A375 (cell line): ENCODE data around the gene ARVCF. TPM values are rescaled to one million over a fixed set of nuclear protein-coding genes. Genes with fewer than 3 reads are reported as not detected.

Source experiments
- small RNA-seq: library from RNA; depleted of rRNA; stranded (forward); fragments of <200 nt; gene quantifications from one replicate; pipeline ENCODE3, GENCODE V24; 2014
- total RNA-seq: library from RNA; depleted of rRNA; stranded (reverse); fragments of >200 nt; shearing (Covaris generic); gene quantifications from 2 replicates; pipeline ENCODE4 v1.2.3, GENCODE V29; 2014; rRNA removed

The ARVCF gene
- total RNA-seq: 2.2 and 2.4 TPM in 2 replicates

GRCh38 chr22:20016734-20017621 is at the start of gene ARVCF:
Gene ARVCF (minus strand): TSS chr22:20016823. CDS start chr22:19990794, 26,029 bp downstream.

DNA sequence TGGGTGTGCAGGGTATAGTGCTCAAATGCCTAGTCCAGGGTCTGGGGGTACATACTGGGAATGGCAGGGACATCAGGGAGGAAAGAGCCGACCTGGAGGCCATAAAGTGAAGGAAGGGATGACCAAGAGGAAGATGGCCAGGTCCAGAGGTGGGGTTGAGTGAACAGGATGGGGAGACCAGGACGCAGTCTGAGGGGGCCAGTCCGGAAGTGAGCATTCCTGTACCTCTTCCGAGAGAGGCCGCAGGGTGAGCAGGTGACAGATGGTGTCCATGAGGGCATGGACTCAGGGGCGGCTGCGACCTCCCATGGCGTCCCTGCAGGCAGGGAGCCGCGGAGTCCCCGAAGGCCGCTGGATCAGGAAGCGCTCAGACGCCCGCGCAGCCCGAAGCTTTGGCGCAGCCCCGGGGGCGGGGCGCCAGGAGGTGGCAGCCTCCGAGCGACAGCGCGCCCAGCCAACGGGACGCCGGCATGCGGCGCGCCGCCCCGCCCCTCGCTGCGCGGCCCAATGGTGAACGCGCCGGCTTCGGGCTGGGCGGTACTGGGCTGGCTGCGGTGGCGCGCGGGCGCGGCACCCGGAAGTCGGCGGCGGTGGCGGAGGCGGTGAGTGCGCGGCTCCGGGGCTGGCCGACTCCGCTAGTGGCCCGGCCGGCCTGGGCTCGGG is 4.0 kb upstream of the ARVCF start, which contains the start of gene TANGO2:
Gene TANGO2, plus strand, starts transcription at position 578 of the 663 bp plus-strand sequence. CDS start 15,689 bp downstream, outside the sequence.

GRCh38 chr22:19941365-19942082 is 75.1 kb downstream of the ARVCF start, which contains the start of the genes COMT and TXNRD2:
Gene COMT (plus strand): TSS chr22:19941772. CDS start chr22:19962527, 20,755 bp downstream.
Gene TXNRD2 (minus strand): TSS chr22:19941818. CDS start chr22:19941803, 15 bp downstream.

Small RNAs within 50 kb of the gene (small RNA-seq; reads per million reads assigned to genes)
- 0.17 reads per million for gene MIR185

Other genes with a start within 250 kb of the ARVCF start
- gene GNB1L, start 161.9 kb downstream of the ARVCF start, total RNA-seq: 8.1 and 9.8 TPM in 2 replicates
- gene RTL10, start 161.9 kb downstream of the ARVCF start, total RNA-seq: 6.6 and 8.4 TPM in 2 replicates
- gene COMT, start 75.1 kb downstream of the ARVCF start, total RNA-seq: 134 and 138 TPM in 2 replicates
- gene TXNRD2, start 75.0 kb downstream of the ARVCF start, total RNA-seq: 41.0 and 45.2 TPM in 2 replicates
- gene TANGO2, start 4.3 kb upstream of the ARVCF start, total RNA-seq: 8.9 and 16.8 TPM in 2 replicates
- 29.8 and 39.3 TPM in 2 replicates for gene DGCR8, start 63.4 kb upstream of the ARVCF start, total RNA-seq
- gene RANBP1, start 99.3 kb upstream of the ARVCF start, total RNA-seq: 393 and 406 TPM in 2 replicates
- 60.0 and 84.0 TPM in 2 replicates for gene TRMT2A, start 100.4 kb upstream of the ARVCF start, total RNA-seq
- gene ZDHHC8, start 115.0 kb upstream of the ARVCF start, total RNA-seq: 7.3 and 7.7 TPM in 2 replicates
- 3.2 and 3.3 TPM in 2 replicates for gene CCDC188, start 134.2 kb upstream of the ARVCF start, total RNA-seq